ENCODE measurements around the gene CHST12.
"Not testable (repeated sequence)": the region's sequence is repeated elsewhere in the genome, so short reads cannot be mapped to it uniquely, and the experiment has no call there.

Gene CHST12

DNA sequence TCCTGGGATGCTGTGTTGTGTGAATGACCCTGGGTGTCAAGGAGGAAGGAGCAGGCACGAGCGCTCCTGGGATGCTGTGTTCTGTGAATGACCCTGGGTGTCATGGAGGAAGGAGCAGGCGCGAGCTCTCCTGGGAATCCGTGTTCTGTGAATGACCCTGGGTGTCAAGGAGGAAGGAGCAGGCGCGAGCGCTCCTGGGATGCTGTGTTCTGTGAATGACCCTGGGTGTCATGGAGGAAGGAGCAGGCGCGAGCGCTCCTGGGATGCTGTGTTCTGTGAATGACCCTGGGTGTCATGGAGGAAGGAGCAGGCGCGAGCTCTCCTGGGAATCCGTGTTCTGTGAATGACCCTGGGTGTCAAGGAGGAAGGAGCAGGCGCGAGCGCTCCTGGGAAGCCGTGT, 25.9 kb upstream of the CHST12 start:
- DNase-seq (ENCODE audit: low read depth in 2 of 2, low spot score in 1 of 2): not testable (repeated sequence)

DNA sequence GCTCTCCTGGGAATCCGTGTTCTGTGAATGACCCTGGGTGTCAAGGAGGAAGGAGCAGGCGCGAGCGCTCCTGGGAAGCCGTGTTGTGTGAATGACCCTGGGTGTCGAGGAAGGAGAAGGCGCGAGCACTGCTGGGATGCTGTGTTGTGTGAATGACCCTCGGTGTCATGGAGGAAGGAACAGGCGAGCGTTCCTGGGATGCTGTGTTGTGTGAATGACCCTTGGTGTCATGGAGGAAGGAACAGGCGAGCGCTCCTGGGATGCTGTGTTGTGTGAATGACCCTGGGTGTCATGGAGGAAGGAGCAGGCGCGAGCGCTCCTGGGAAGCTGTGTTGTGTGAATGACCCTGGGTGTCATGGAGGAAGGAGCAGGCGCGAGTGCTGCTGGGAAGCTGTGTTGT, 25.3 kb upstream of the CHST12 start:
- not testable (repeated sequence) for DNase-seq (ENCODE audit: low read depth in 2 of 2, low spot score in 1 of 2)

DNA sequence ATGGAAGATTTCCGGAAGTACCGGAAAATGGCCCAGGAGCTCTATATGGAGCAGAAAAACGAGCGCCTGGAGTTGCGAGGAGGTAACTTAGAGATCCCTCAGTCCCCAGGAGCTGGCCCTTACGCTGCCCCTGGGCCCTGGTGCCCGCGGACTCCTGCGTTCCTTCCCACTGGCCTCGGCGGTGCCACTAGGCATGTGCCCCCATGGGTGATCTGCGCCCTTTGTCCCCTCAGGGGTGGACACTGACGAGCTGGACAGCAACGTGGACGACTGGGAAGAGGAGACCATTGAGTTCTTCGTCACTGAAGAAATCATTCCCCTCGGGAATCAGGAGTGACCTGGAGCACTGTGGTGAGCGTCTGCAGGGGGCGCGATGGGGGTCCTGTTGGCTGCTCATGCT, 24.2 kb upstream of the CHST12 start:
- DNase-seq (ENCODE audit: low read depth in 2 of 2, low spot score in 1 of 2): no peak

DNA sequence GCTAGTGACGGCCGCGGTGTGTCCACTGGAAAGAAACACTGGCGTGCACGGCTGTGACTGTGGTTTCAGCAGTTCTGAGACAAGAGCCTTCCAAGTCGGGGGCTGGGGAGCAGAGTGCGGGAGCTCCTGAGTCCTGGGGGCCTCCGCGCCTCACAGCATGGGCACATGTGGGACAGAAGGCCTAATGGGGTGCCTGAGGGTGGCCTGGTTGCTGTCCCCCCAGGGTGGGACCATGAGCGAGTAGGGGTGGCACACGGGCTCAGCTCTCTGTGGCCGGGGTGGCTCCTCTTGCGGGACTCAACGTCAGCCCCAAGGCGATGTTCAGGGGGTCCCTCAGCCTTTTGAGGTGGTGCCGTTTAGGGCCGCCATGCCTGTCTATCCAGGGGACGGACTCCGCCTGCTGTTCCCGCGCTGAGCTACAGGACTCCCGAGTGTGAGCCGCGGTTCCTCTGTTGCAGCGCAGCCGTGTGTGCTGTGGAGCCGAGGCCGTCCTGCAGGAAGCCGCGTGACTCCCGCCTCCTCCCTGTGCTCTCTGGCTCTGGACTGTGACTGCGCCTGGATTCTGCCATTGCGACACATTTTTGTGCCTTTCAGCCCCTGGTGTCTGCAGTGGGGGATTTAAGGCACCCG, 23.5 kb upstream of the CHST12 start:
- no peak for DNase-seq (ENCODE audit: low read depth in 2 of 2, low spot score in 1 of 2)

DNA sequence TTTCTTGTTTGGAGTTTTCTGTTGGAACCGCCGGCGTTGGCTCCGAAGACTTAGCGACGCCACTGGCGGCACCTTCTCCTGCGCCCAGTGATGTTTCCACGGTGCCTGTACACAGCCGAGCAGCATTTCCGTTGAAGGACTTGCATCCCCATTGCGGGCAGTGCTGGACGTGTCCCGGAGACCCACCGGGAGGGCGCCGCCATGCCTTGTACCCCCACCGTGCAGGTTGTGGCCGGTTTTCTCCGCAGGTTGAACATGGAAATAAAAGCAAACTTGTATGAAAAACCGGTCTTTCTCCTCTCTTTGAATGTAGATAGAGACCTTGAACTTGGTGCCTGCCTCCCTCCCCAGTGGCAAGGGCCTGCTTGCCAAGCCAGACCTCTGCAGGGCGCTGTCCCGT, 22.9 kb upstream of the CHST12 start:
- no peak for DNase-seq (ENCODE audit: low read depth in 2 of 2, low spot score in 1 of 2)

DNA sequence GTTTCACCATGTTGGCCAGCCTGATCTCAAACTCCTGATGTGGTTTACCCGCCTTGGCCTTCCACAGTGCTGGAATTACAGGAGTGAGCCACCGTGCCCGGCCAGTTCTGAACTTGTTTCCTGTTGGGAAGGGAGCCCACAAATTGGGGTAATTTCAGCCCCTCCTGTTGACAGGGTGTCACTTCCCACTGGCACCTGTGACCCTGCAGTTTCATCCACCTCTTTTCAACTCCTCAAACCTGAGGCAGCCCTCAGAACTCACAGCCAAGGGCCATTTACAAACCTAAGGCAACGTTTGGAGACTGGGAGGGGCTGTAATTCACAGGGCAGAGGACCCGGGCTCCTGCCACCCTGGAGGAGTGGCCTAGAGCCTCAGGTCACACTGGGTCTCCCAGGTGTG, 22.2 kb upstream of the CHST12 start:
- DNase-seq (ENCODE audit: low read depth in 2 of 2, low spot score in 1 of 2): no peak

DNA sequence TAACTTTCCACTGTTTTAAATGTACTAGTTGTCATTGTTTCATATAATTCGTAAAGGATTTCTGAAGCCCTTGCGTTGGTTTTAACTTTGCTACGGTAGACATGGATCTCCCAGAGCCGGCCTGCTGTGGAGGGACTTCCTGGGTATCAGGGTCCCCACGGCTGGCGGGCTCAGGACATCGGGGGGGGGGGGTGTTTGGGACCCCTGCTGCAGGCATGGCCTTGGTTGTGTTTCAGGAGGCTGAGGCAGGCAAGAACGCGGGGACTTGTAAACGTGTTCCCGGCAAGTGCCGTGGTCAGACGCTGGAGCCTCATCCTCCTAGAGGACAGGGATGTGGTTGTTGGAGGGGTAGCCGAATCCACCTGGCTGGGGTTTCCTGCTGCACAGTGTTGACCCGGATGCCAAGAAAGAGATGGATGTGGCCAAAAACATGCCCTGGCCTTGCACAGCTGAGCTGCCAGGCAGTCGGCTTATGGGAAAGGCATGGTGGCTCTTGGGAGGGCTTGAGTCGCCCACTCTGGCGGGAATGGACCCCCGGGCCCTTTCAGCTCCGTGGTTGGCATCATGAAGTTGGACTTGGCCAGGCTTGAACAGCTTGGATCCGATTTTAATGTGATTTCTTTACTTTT, 21.4 kb upstream of the CHST12 start:
- DNase-seq (ENCODE audit: low read depth in 2 of 2, low spot score in 1 of 2): no peak

DNA sequence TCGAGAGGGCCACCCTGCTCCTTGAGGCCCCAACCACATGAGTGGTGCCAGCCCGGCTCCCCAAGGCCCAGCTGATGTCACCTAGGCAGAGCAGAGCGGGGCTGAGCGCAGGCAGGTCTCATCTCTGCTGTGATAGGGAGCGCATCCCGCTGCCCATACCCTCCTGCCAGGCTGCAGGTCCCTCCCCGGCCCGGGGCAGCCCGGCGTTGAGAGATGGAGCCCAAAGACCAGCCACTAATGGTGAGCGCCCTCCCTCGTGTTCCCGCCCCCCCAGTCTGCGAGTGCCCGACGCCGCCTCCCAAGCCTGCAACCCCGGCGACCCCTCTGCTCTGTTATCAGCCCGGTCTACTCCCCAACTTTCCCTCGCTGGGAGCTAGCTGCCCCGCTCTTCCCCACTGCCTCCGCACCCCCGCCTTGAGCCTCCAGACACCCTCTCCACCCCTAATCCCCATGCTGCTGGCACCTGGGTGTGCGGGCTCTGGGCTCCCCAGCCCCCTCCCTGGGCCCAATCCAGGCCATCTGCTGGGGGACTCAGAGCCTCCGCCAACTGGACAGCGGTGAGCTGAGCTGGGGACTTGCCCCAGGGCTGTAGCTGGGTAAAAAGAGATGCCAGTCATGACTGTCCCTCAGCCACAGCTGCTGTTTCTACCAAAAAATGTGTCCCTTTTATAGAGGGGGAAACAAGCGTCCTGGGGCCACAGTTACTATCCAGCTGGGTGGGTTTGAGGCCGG, 19.7 kb upstream of the CHST12 start:
- DNase-seq (ENCODE audit: low read depth in 2 of 2, low spot score in 1 of 2): no peak

DNA sequence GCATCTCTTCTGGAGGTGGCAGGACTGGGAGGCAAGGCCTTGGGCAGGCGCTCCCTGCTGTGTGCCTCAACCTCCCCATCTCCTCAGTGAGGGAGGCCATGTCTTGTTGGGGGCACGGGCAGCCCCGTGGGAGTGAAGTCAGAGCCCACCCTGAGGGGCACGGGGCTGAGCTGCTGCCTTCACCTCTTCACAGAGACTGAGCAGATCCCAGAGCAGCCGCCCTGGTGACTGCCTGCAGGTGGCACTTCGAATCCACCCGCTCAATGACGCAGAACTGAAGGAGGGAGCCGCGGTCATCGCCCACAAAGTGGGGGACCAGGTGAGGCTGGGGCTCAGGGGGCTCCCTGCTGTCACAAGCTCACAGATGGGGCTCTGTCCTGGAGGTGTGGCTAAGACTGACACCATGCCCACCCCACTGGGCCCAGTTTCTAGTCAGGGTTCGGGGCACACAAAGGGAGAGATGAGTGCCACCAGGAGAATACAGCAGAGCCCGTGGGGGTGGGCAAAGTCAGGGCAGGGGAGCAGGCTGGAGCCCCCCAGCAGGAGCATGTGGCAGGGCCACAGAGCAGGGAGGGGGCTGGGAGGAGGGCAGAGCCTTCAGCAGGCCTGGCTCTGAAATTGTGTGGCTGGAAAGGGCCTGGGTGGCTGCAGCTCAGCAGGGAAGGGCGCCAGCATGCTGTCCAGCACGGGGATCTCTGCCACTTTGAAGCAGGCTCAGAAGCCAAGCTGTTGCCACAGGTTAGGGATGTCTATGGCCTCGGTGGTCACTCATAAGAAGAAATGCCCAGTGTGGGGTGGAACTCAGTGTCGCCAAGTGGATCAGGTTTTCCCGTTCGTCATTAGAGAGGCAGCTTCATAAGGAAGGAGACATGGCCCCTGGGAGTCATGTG, 18.8 kb upstream of the CHST12 start:
- no peak for DNase-seq (ENCODE audit: low read depth in 2 of 2, low spot score in 1 of 2)

DNA sequence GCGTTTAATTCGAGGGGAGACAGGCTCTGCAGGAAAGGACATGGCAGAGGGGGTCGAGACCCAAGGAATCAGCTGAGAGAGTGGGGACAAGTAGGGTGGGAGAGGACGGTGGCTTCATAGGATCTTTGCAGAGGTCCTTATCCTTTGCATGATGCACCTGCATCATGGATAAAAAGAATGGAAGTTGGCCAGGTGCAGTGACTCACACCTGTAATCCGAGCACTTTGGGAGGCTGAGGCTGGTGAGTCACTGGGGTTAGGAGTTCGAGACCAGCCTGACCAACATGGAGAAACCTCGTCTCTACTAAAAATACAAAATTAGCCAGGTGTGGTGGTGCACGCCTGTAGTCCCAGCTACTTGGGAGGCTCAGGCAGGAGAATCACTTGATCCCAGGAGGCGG, 17.3 kb upstream of the CHST12 start:
- not testable (repeated sequence) for DNase-seq (ENCODE audit: low read depth in 2 of 2, low spot score in 1 of 2)

DNA sequence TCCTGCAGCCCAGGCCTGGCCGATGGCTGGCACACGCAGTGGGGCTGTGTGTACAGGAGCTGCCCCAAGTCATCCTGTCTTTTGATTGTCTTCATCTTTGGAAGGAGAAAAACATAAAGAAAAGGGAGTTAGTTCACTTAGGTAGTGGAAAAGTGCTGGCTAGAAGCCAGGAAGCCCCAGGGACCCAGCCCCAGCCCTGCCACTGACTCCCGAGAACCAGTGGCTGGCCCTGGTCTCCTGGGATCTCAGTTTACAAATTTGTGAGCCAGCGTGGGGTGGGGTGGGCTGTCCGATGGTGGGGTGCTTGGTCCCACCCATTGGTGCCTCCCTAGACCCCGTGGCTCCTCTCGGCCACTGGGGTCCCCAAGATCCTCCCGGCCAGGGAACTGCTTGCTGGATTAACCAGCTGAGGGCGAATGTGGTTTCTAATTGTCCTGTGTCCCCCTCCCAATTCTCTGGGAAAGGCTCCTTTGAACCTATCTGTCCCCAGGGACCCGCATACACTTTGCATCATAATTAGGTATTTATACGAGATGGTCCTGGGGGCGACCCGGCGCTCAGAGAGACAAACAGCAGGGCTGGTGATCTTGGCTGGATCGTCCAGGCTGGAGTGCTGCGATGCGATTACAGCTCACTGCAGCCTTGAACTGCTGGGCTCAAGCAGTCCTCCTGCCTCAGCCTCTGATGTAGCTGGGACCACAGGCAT, 16.3 kb upstream of the CHST12 start:
- no peak for DNase-seq (ENCODE audit: low read depth in 2 of 2, low spot score in 1 of 2)

DNA sequence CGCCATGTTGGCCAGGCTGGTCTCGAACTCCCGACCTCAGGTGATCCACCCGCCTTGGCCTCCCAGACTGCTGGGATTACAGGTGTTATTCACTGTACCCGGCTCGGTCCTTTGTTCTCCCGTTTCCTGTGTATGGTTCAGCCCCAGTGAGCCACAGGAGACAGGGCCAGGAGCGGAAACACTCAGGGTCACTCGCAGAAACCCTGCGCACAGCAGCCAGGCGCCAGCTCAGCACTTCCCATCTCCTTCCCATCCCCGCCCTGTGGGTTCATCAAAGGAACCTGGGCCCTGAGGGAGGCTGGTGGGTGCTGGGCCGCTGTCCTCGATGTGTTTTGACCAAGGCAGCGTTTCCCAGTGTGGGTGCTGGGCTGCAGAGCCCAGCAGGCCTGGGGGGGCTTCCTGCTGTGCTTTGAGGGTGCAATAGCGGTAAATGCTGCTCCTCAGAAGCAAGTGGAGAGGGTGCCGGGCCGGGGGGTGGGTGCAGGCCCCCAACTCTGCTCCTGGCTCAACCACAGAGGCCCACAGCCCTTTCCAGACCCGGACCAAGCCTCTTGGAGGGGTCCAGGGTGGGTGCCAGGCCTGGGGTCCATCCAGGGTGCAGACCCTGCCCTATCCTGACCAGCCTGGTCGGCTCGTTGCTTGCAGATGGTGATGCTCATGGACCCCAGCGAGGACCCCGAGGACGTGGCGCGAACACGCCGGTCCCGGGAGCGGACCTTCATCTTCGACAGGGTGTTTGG, 15.3 kb upstream of the CHST12 start:
- DNase-seq (ENCODE audit: low read depth in 2 of 2, low spot score in 1 of 2): no peak

DNA sequence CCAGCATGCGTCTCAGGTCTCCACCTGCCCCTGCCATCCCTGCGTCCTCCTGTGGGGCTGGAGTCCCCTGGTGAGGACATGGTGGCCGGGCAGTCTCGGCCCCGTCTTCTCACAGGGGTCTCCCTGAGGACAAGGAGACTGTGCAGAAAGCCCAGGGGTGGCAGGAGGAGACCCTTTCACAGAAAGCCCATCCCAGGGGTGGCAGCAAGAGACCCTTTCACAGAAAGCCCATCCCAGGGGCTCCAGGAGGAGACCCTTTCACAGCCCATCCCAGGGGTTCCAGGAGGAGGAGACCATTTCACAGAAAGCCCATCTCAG, 14.8 kb upstream of the CHST12 start:
- no peak for DNase-seq (ENCODE audit: low read depth in 2 of 2, low spot score in 1 of 2)

DNA sequence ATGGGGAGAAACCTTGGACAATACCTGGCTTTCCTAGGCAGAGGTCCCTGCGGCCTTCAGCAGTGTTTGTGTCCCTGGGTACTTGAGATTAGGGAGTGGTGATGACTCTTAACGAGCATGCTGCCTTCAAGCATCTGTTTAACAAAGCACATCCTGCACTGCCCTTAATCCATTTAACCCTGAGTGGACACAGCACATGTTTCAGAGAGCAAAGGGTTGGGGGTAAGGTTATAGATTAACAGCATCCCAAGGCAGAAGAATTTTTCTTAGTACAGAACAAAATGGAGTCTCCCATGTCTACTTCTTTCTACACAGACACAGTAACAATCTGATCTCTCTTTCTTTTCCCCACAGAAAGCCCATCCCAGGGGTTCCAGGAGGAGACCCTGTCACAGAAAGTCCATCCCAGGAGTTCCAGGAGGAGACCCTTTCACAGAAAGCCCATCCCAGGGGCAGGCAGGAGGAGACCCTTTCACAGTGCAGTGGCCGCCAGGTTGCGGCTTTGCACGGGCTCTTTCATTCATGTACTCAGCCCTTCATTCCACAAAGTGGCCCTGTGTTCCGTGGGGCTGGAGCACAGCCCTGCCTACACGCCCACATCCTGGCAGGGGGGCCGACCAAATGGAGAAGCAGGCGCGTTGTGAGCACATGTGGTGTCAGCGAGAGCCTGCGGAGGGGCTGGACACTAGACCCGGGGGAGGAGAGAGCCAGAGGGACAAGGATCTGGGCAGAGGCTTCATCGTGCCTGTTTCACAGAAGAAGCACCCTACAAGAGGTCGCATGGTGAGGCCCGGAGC, 13.2 kb upstream of the CHST12 start:
- DNase-seq (ENCODE audit: low read depth in 2 of 2, low spot score in 1 of 2): not testable (repeated sequence)

DNA sequence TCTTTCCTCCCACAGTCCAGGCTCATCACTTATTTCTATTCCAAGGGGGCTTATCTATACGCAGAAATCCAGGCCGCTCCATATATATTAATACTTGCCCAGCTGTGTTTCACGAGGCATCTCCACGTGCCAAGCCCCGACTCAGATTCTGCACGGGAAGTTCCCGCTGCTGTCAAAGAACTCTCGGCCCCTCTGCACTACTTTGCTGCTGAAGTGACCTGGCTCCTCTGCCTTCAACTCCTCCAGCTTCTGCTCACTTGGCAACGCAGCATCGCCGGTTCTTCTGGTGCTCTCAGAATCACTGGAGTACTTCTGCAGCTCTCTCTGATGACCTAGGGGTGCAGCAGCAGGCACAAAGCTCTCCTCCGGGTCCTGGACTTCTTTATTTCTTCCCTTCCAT, 9.7 kb upstream of the CHST12 start:
- DNase-seq (ENCODE audit: low read depth in 2 of 2, low spot score in 1 of 2): no peak

DNA sequence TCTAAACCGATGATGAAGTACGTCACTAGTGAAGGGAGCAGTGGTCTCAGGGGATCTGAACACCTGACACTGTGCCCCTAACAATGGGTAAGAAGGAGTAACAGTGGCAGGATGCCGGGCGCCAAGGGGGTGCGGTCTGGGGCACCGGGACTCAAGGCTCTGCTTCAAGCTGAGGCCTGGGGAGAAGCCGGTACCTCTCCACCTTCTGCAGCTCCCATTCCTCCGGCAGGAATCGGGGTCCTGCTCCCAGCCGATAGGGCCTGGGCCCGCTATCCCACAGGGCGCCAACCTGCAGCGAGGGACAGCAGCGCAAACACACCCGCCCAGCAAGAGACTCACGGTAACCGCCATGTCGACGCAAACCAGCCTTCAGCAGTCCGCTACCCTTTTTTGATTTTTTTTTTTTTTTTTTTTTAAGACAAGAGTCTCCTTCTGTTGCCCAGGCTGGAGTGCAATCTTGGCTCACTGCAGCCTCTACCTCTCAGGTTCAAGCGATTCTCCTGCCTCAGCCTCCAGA, 8.8 kb upstream of the CHST12 start:
- DNase-seq (ENCODE audit: low read depth in 2 of 2, low spot score in 1 of 2): no peak

DNA sequence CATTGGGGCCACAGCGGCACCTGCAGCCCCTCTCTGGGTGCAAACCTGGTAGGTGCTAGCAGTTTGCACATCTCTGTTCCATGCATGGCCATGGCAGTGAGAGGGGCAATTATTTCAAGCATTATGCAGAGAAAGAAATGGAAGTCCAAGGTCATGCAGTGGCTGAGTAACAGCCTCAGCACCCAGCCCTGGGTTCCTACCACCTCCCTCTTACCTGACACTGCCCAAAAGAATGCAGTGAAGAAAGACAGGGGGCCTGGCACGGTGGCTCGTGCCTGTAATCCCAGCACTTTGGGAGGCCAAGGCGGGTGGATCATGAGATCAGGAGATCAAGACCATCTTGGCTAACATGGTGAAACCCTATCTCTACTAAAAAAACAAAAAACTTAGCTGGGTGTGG, 4.9 kb upstream of the CHST12 start:
- no peak for DNase-seq (ENCODE audit: low read depth in 2 of 2, low spot score in 1 of 2)

DNA sequence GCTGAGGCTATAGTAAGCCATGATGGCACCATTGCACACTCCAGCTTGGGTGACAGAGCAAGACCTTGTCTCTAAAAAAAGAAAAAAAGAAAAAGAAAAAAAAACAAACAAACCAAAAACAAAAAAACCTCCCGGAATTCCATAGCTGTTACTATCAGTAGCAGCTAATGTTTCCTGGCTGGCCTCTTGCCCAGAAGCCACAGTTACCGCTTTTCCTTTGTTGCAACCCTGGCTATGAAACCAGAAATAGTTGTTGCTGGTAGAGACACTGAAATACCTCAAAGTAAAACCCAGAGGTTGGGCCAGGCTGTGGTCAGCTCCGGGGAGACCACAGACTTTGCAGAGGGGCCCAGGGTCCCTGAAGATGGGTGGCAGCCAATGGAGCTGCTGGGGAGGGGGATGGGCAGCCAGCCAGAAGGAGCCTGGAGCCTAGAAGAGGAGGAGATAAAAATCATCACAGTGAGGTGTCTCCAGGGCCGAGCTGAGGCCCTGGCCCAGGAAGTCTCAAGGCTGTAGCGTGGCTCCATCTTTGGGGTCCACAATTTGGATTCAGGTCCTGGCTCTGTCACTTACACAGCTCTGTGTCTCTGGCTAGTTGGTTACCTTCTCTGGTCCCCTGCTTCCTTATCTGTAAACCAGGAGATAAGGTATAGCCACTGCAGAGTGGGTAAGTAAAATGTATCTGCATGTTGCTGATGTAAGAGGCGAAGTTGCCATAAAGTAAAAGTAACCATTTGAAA, 3.4 kb upstream of the CHST12 start:
- no peak for DNase-seq (ENCODE audit: low read depth in 2 of 2, low spot score in 1 of 2)

DNA sequence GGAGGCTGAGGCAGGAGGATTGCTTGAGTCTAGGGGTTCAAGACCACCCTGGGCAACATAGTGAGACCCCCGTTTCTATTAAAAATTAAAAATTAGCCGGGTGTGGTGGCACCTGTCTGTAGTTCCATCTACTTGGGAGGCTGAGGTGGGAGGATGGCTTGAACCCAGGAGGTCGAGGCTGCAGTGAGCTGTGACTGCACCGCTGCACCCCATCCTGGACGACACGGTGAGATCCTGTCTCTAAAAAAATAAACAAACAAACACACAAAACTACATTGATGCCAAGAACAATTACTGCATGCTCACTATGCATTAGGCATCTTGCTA, 761 bp upstream of the CHST12 start:
- no peak for DNase-seq (ENCODE audit: low read depth in 2 of 2, low spot score in 1 of 2)

Measured in stimulated activated CD8-positive, alpha-beta memory T cell treated with anti-CD3 and anti-CD28 coated beads, Interleukin-4, amount 100 ng/mL, for 4 hours (primary cell).